ENCODE results near the gene HGFAC.

Gene HGFAC

DNA sequence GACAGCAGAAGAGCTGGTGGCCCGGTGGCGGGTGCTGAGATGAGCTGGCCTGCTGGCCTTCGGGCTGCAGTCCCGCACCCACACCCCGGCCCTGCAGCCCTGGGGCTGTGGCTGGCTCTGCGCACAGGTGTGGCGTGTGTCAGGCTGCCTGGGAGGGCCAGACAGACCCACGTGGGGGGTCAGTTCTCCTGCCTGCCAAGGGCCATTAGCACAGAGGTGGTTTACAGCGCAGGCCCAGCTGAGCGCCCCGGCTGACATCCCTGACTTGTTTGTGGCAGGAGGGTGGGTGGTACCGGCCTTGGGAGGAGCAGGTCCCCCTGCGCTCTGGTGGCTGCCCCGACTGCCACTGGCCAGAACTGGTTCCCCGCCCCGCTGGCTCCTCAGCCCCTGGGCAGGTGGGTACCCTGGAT lies 9.4 kb upstream of the HGFAC start:
- TF ChIP-seq CTCF (IDR thresholded peaks at IDR 0.05; ENCODE audit: low read depth, low read length, missing control alignments): no peak

DNA sequence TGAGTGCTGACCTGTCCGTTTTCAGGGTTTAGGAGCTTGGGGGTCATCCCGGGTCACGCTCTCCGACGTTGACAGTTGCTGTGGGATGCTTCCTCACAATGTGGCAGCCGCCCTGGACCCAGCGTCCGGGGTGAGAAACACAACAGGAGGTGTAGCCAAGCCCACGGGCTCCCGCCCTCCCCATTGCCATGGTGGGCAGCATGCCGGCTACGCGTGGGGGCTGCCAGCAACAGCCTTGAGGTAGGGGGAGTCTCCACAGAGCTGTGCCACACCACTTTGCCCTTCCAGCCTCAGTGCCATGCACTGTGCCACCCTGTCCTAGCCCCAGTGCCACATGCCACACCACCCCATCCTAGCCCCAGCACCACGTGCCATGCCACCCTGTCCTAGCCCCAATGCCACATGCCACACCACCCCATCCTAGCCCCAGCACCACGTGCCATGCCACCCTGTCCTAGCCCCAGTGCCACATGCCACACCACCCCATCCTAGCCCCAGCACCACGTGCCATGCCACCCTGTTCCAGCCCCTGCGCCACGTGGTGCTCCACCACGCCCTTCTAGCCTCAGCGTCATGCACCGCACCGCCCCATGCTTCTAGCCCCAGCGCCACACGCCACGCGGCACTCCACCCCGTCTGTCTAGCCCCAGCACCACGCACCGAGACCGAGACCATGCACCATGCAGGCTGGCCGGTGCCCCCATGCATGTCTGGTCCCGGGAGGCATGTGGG lies 8.5 kb upstream of the HGFAC start:
- no peak for DNase-seq (ENCODE audit: low read depth)
- no peak for TF ChIP-seq CTCF (IDR thresholded peaks at IDR 0.05; ENCODE audit: low read depth, low read length, missing control alignments)
- no peak overlapping the region for H3K4me3 ChIP-seq (ENCODE audit: low read depth, low read length)

More for the DNA sequence above, 9.4 kb upstream of the HGFAC start:
- H3K4me3 ChIP-seq (ENCODE audit: low read depth, low read length): no peak overlapping the region
- DNase-seq (ENCODE audit: low read depth): no peak

DNA sequence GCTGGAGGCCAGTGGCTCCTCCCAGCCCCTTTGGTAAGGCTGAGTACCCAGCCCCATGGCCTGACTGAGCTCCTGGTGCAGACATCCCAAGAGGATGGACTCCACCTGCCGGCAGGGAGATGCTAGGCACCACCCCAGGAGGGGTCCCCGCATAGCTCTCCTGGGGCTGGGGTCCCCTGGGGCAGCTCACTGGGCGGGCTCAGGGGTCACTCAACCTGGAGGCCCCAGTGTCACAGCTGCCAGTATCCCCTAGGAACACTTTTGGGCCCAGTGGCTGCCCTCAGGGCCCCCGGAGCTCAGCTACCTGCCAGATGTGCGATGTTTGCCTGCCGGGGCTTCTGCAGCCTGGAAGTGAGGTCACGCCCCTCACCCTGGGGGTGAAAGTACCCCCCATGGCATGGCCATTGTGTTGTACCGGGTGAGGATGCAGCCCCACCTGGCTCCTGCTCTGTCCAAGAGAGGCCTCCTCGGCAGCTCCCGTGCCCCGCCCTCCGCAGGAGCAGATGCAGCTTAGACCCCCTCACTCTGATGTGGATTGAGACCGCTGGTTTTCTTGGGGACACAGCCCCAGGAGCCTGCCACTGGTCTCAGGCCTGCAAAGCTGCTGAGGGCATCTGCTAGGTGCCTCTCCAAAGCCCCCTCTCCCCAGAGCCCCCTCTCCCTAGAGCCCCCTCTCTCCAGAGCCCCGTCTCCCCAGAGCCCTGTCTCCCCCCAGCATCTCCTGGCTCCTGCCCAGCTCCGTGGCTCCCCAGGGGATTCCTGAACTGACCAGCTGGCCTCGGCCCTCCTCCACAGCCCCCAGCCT lies 6.7 kb upstream of the HGFAC start:
- H3K4me3 ChIP-seq (ENCODE audit: low read depth, low read length): no peak overlapping the region
- DNase-seq (ENCODE audit: low read depth): no peak
- no peak for TF ChIP-seq CTCF (IDR thresholded peaks at IDR 0.05; ENCODE audit: low read depth, low read length, missing control alignments)

- no peak for TF ChIP-seq CTCF (IDR thresholded peaks at IDR 0.05; ENCODE audit: low read depth, low read length, missing control alignments)
- H3K4me3 ChIP-seq (ENCODE audit: low read depth, low read length): no peak overlapping the region
- DNase-seq (ENCODE audit: low read depth): no peak
Measured at GRCh38 chr4:3435686-3435956, 6.1 kb upstream of the HGFAC start.

- H3K4me3 ChIP-seq (ENCODE audit: low read depth, low read length): no peak overlapping the region
- TF ChIP-seq CTCF (IDR thresholded peaks at IDR 0.05; ENCODE audit: low read depth, low read length, missing control alignments): no peak
- no peak for DNase-seq (ENCODE audit: low read depth)
Measured at GRCh38 chr4:3436048-3436797, 5.5 kb upstream of the HGFAC start.

GRCh38 chr4:3436798-3437581 lies 4.8 kb upstream of the HGFAC start:
- no peak overlapping the region for H3K4me3 ChIP-seq (ENCODE audit: low read depth, low read length)
- TF ChIP-seq CTCF (IDR thresholded peaks at IDR 0.05; ENCODE audit: low read depth, low read length, missing control alignments): no peak
- no peak for DNase-seq (ENCODE audit: low read depth)
